HepG2 (cell line): Measurements from ENCODE around the gene TUBE1. TPM values are rescaled to one million over a fixed set of nuclear protein-coding genes. Genes with fewer than 3 reads are reported as not detected.

ENCODE experiments used
- ATAC-seq: fragments of 200-7000 bp; cut with Tn5 transposase; 3 replicates; pipeline ENCODE4 v1.9.1; 2020; ENCODE audit warnings: mild to moderate bottlenecking, moderate library complexity
- BruUV-seq: library from RNA; stranded (reverse); fragments of 400-500 nt; replicated peaks from 2 replicates; lab custom pipeline; 2021; lab: Mats Ljungman, UMichigan
- CTCF ChIA-PET: fragments of 300-600 bp; formaldehyde crosslinking; extraction: SDS; loops from one replicate; lab custom pipeline; 2021; ENCODE audit warnings: low total read pairs, inconsistent platforms, low intra/inter-chr PET ratio; lab: Yijun Ruan, JAX
- POLR2A ChIA-PET: fragments of 350-600 bp; sonication (Branson Sonifier 250); formaldehyde crosslinking; loops from one replicate; lab custom pipeline; 2020; ENCODE audit warnings: antibody characterized with exemption, inconsistent platforms; lab: Yijun Ruan, JAX
- DNase-seq: peaks from one replicate; pipeline ENCODE4 v3.0.0-alpha.2; 2015; ENCODE audit warnings: low spot score
- FAIRE-seq: peaks from 3 replicates; lab custom pipeline; 2011; peaks lifted over from hg19 to GRCh38; lab: Jason Lieb, UNC
- H2AFZ ChIP-seq: one replicate; pipeline ENCODE4 v1.6.1; 2011; ENCODE audit warnings: low read length, inconsistent platforms
- H3K27ac ChIP-seq: fragments of 300-600 bp; 3 replicates; pipeline ENCODE4 v1.8.0; 2011; ENCODE audit warnings: mixed run types, mild to moderate bottlenecking, mixed read lengths, low read length, inconsistent platforms; ENCODE audit not compliant: insufficient read depth; ENCODE audit errors: extremely low read length
- H3K27me3 ChIP-seq, 2 experiments: fragments of 200-600 bp in 1 of 2; 2 replicates in 1 of 2; 3 replicates in 1 of 2; pipeline versions ENCODE4 v1.6.0 to v1.8.0; 2011; ENCODE audit warnings: low read length in 2 of 2, mild to moderate bottlenecking in 2 of 2, moderate library complexity in 2 of 2, inconsistent platforms in 1 of 2; ENCODE audit not compliant: insufficient read depth in 2 of 2, control insufficient read depth in 1 of 2
- H3K36me3 ChIP-seq, 2 experiments: fragments of 200-600 bp in 1 of 2; replicated peaks in 1 of 2; 2 replicates in 1 of 2; 3 replicates in 1 of 2; pipeline versions ENCODE4 v1.5.1 to v1.8.0; 2011; ENCODE audit warnings: low read length in 2 of 2, inconsistent platforms in 1 of 2; ENCODE audit not compliant: insufficient read depth in 2 of 2, control insufficient read depth in 1 of 2
- H3K4me1 ChIP-seq: 2 replicates; pipeline ENCODE4 v1.5.1; 2012; ENCODE audit warnings: low read length, inconsistent platforms; ENCODE audit not compliant: insufficient read depth
- H3K4me2 ChIP-seq: 2 replicates; pipeline ENCODE4 v1.6.0; 2011; ENCODE audit warnings: low read depth, low read length, inconsistent platforms
- H3K4me3 ChIP-seq, 3 experiments: fragments of 200-600 bp in 1 of 3; sonication (generic), shearing (Covaris generic) in 1 of 3; replicated peaks in 1 of 3; 2 replicates each; pipeline ENCODE4 v1.5.1; 2011 to 2016; ENCODE audit warnings: low read length in 3 of 3, inconsistent platforms in 2 of 3, low read depth in 2 of 3, mild to moderate bottlenecking in 2 of 3, control low read depth in 1 of 3, mixed read lengths in 1 of 3; ENCODE audit not compliant: insufficient read depth in 1 of 3
- H3K79me2 ChIP-seq: one replicate; pipeline ENCODE4 v1.6.1; 2011; ENCODE audit warnings: low read length, inconsistent platforms; ENCODE audit not compliant: insufficient read depth
- H3K9ac ChIP-seq: 2 replicates; pipeline ENCODE4 v1.6.0; 2011; ENCODE audit warnings: mild to moderate bottlenecking, low read depth, low read length, inconsistent platforms; ENCODE audit not compliant: insufficient read depth
- H3K9me3 ChIP-seq: 2 replicates; pipeline ENCODE4 v1.5.1; 2012; ENCODE audit warnings: mild to moderate bottlenecking, low read length
- H4K20me1 ChIP-seq: 2 replicates; pipeline ENCODE4 v1.6.0; 2011; ENCODE audit warnings: inconsistent platforms, mild to moderate bottlenecking, low read length, moderate library complexity; ENCODE audit not compliant: insufficient read depth
- EED ChIP-seq: sonication (generic); formaldehyde crosslinking; IDR thresholded peaks from 2 replicates; pipeline ENCODE4 v1.5.0; 2020; ENCODE audit warnings: mild to moderate bottlenecking, missing genetic modification reagents
- EZH2 ChIP-seq: conservative IDR thresholded peaks from 2 replicates; pipeline ENCODE4 v1.6.1; 2012; ENCODE audit warnings: mild to moderate bottlenecking, low read depth, low read length, moderate library complexity
- MAZ ChIP-seq, 2 experiments: sonication (generic) in 1 of 2; formaldehyde crosslinking in 1 of 2; IDR thresholded peaks; 2 replicates each; pipeline versions ENCODE4 v1.5.0 to v1.6.1; 2012 to 2020; ENCODE audit warnings: low read depth in 2 of 2, mild to moderate bottlenecking in 2 of 2, borderline replicate concordance in 1 of 2, improper control_type of control experiment in 1 of 2, low read length in 1 of 2, missing genetic modification reagents in 1 of 2, moderate library complexity in 1 of 2
- MLXIP ChIP-seq: sonication (generic); formaldehyde crosslinking; IDR thresholded peaks from 2 replicates; pipeline ENCODE4 v1.9.0; 2021; ENCODE audit warnings: missing genetic modification reagents, borderline replicate concordance
- NR2C2 ChIP-seq: sonication (generic); formaldehyde crosslinking; IDR thresholded peaks from 2 replicates; pipeline ENCODE4 v1.4.0; 2020; ENCODE audit warnings: missing genetic modification reagents, mild to moderate bottlenecking, moderate library complexity, borderline replicate concordance
- PHF8 ChIP-seq: sonication (generic); formaldehyde crosslinking; IDR thresholded peaks from 2 replicates; pipeline ENCODE4 v1.5.0; 2020; ENCODE audit warnings: missing genetic modification reagents
- SAFB2 ChIP-seq: sonication (generic); formaldehyde crosslinking; IDR thresholded peaks from 2 replicates; pipeline ENCODE4 v1.5.1; 2020; ENCODE audit warnings: missing genetic modification reagents, low read depth, mild to moderate bottlenecking, borderline replicate concordance
- TEAD3 ChIP-seq: optimal IDR thresholded peaks from 2 replicates; pipeline ENCODE3; 2016; ENCODE audit warnings: borderline replicate concordance
- ZNF20 ChIP-seq: sonication (generic); formaldehyde crosslinking; IDR thresholded peaks from 2 replicates; pipeline ENCODE4 v1.4.0; 2020; ENCODE audit warnings: mild to moderate bottlenecking, moderate library complexity, missing genetic modification reagents
- ZNF232 ChIP-seq: sonication (generic); formaldehyde crosslinking; IDR thresholded peaks from 2 replicates; pipeline ENCODE4 v1.4.0; 2020; ENCODE audit warnings: missing genetic modification reagents, borderline replicate concordance
- WGBS: methylation state at CpG from one replicate; pipeline ENCODE4 v1.1.6; 2017; ENCODE audit warnings: low lambda C conversion rate; 5-methylcytosine and 5-hydroxymethylcytosine counted together
- in situ Hi-C: cut with HindIII; loops from 2 replicates; pipeline ENCODE4 v1.10.0; 2017; ENCODE audit warnings: low pct_unique_long_range_greater_than_20kb; ENCODE audit not compliant: extremely low pct_ligation_motif_present
- intact Hi-C: fragments of 100-400 bp; cut with micrococcal nuclease; formaldehyde crosslinking; loops from one replicate; pipeline ENCODE4 v1.10.0; 2022; ENCODE audit not compliant: unreplicated experiment
- polyA plus RNA-seq, 8 experiments: library from polyadenylated mRNA; depleted of rRNA in 3 of 8; stranded (reverse) in 7 of 8; unstranded in 1 of 8; fragments of >200 nt; fragmentation: Illumina TruSeq in 4 of 8; extraction: Trizol in 4 of 8; gene quantifications; 2 replicates each; pipeline versions ENCODE4 v1.2.1 to v1.2.3, GENCODE V29; 2011 to 2016; ENCODE audit warnings: low read depth in 4 of 8, missing spikeins in 1 of 8, mixed read lengths in 1 of 8; ENCODE audit not compliant: insufficient read depth in 1 of 8
- total RNA-seq, 5 experiments: library from RNA; depleted of rRNA; stranded (reverse); fragments of >200 nt; fragmentation: Illumina TruSeq; extraction: Trizol; gene quantifications; 2 replicates each; pipeline ENCODE4 v1.2.3, GENCODE V29; 2016; ENCODE audit warnings: low read depth in 1 of 5
- TF ChIP-seq, protein P1 (sequence below): sonication (generic); formaldehyde crosslinking; IDR thresholded peaks from 2 replicates; pipeline ENCODE4 v1.5.0; 2020; ENCODE audit warnings: mild to moderate bottlenecking, missing genetic modification reagents, moderate library complexity
- TF ChIP-seq, protein P2 (sequence below): sonication (generic); formaldehyde crosslinking; IDR thresholded peaks from 2 replicates; pipeline ENCODE4 v1.4.0; 2020; ENCODE audit warnings: mild to moderate bottlenecking, low read depth, missing genetic modification reagents
- TF ChIP-seq, protein P3 (sequence below): sonication (generic); formaldehyde crosslinking; IDR thresholded peaks from 2 replicates; pipeline ENCODE4 v1.4.0; 2020; ENCODE audit warnings: missing genetic modification reagents

The TUBE1 gene
- total and polyA plus RNA-seq, 2 of the 13 experiments (the other 11 are each of a cell fraction or from before 2014, with no cell fraction given), result 17.3 to 22.6 TPM

DNA sequence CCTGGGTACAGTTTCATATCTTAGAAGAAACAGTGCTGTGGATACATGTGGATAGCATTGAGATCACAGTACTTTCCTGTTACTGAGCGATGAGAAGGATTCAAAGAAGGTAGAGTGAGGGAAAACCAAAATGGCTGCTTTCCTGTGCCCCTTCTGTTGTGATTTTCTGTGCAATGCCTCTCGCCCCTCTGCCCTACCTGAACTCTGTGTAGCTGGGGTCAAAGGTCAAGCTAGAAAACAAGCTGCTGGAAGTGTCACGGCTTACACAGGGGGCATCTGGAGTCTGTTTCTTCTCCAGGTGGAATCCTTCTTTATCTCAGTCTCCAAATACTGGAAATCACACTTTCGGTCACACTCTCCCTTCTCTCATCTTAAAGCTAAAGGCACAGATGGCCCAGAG is 60.3 kb downstream of the TUBE1 start:
- 22% methylated on average over 4 of the region's 4 CpGs for WGBS
- intact Hi-C loops, result no loop called here
- Histone ChIP-seq H3K27me3 (peaks cover 0 to under 1% of the 10 kb centered on the region in 2 experiments; a peak in 1 of 5 replicates), H3K36me3 (no peaks in the 10 kb centered on the region), H3K9ac (no peak overlapping the region), H3K27ac (no peak overlapping the region), H3K79me2 (no peaks in the 10 kb centered on the region), H3K4me1 (peaks cover 46% of the 10 kb centered on the region), H3K4me3 (no peak overlapping the region), H4K20me1 (no peaks in the 10 kb centered on the region), H2AFZ (no peak overlapping the region), H3K9me3 (peaks cover 5% of the 10 kb centered on the region; the same call in 1 of the 2 replicates), H3K4me2 (no peak overlapping the region)
- no TSS peak for BruUV-seq
- FAIRE-seq, result no peak
- ChIA-PET POLR2A (no interaction called here), CTCF (no interaction called here)
- in situ Hi-C loops, result no loop called here
- no peak for DNase-seq
- no peak for ATAC-seq
- TF ChIP-seq, protein P1, sequence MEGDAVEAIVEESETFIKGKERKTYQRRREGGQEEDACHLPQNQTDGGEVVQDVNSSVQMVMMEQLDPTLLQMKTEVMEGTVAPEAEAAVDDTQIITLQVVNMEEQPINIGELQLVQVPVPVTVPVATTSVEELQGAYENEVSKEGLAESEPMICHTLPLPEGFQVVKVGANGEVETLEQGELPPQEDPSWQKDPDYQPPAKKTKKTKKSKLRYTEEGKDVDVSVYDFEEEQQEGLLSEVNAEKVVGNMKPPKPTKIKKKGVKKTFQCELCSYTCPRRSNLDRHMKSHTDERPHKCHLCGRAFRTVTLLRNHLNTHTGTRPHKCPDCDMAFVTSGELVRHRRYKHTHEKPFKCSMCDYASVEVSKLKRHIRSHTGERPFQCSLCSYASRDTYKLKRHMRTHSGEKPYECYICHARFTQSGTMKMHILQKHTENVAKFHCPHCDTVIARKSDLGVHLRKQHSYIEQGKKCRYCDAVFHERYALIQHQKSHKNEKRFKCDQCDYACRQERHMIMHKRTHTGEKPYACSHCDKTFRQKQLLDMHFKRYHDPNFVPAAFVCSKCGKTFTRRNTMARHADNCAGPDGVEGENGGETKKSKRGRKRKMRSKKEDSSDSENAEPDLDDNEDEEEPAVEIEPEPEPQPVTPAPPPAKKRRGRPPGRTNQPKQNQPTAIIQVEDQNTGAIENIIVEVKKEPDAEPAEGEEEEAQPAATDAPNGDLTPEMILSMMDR (CRISPR knock-in tag), result no peak
- TF ChIP-seq EED (CRISPR knock-in tag) (no peak), TEAD3 (CRISPR knock-in tag) (no peak), SAFB2 (CRISPR knock-in tag) (no peak), MAZ (IDR thresholded peaks at IDR 0.05; ENCODE audit: borderline replicate concordance, low read depth, low read length) (no peak), MAZ (CRISPR knock-in tag; IDR thresholded peaks at IDR 0.05; ENCODE audit: low read depth) (no peak), MLXIP (CRISPR knock-in tag) (no peak), ZNF20 (CRISPR knock-in tag) (no peak), NR2C2 (peak; percentile 66), PHF8 (no peak), ZNF232 (CRISPR knock-in tag) (no peak), EZH2 (no peak)
- TF ChIP-seq, protein P2, sequence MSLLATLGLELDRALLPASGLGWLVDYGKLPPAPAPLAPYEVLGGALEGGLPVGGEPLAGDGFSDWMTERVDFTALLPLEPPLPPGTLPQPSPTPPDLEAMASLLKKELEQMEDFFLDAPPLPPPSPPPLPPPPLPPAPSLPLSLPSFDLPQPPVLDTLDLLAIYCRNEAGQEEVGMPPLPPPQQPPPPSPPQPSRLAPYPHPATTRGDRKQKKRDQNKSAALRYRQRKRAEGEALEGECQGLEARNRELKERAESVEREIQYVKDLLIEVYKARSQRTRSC (CRISPR knock-in tag), result no peak
- TF ChIP-seq, protein P3, sequence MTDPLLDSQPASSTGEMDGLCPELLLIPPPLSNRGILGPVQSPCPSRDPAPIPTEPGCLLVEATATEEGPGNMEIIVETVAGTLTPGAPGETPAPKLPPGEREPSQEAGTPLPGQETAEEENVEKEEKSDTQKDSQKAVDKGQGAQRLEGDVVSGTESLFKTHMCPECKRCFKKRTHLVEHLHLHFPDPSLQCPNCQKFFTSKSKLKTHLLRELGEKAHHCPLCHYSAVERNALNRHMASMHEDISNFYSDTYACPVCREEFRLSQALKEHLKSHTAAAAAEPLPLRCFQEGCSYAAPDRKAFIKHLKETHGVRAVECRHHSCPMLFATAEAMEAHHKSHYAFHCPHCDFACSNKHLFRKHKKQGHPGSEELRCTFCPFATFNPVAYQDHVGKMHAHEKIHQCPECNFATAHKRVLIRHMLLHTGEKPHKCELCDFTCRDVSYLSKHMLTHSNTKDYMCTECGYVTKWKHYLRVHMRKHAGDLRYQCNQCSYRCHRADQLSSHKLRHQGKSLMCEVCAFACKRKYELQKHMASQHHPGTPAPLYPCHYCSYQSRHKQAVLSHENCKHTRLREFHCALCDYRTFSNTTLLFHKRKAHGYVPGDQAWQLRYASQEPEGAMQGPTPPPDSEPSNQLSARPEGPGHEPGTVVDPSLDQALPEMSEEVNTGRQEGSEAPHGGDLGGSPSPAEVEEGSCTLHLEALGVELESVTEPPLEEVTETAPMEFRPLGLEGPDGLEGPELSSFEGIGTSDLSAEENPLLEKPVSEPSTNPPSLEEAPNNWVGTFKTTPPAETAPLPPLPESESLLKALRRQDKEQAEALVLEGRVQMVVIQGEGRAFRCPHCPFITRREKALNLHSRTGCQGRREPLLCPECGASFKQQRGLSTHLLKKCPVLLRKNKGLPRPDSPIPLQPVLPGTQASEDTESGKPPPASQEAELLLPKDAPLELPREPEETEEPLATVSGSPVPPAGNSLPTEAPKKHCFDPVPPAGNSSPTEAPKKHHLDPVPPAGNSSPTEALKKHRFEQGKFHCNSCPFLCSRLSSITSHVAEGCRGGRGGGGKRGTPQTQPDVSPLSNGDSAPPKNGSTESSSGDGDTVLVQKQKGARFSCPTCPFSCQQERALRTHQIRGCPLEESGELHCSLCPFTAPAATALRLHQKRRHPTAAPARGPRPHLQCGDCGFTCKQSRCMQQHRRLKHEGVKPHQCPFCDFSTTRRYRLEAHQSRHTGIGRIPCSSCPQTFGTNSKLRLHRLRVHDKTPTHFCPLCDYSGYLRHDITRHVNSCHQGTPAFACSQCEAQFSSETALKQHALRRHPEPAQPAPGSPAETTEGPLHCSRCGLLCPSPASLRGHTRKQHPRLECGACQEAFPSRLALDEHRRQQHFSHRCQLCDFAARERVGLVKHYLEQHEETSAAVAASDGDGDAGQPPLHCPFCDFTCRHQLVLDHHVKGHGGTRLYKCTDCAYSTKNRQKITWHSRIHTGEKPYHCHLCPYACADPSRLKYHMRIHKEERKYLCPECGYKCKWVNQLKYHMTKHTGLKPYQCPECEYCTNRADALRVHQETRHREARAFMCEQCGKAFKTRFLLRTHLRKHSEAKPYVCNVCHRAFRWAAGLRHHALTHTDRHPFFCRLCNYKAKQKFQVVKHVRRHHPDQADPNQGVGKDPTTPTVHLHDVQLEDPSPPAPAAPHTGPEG (CRISPR knock-in tag), result no peak
